H9 (cell line): ENCODE results near the gene DNAJA4. TPM values are rescaled to one million over a fixed set of nuclear protein-coding genes. Genes with fewer than 3 reads are reported as not detected.

Experiments
- DNase-seq: peaks from one replicate; pipeline ENCODE4 v3.0.0-alpha.2; 2017
- H2AFZ ChIP-seq: one replicate; pipeline ENCODE4 v1.6.1; 2013; ENCODE audit warnings: mild to moderate bottlenecking, low read length, control low read depth, moderate library complexity
- H2AK5ac ChIP-seq: 2 replicates; pipeline ENCODE4 v1.6.1; 2013; ENCODE audit warnings: low read length, control low read depth, mixed read lengths; ENCODE audit not compliant: insufficient read length
- H2BK120ac ChIP-seq: one replicate; pipeline ENCODE4 v1.6.1; 2013; ENCODE audit warnings: low read depth, mild to moderate bottlenecking, low read length, control low read depth, inconsistent platforms; ENCODE audit not compliant: poor library complexity, severe bottlenecking
- H2BK12ac ChIP-seq: 2 replicates; pipeline ENCODE4 v1.6.1; 2013; ENCODE audit warnings: low read length, control low read depth, mixed read lengths, low read depth; ENCODE audit not compliant: insufficient read length
- H2BK15ac ChIP-seq: 2 replicates; pipeline ENCODE4 v1.6.1; 2013; ENCODE audit warnings: low read depth, low read length, control low read depth
- H2BK20ac ChIP-seq: one replicate; pipeline ENCODE4 v1.6.1; 2013; ENCODE audit warnings: low read depth, mild to moderate bottlenecking, low read length, control low read depth, inconsistent platforms; ENCODE audit not compliant: poor library complexity, severe bottlenecking
- H2BK5ac ChIP-seq: 2 replicates; pipeline ENCODE4 v1.6.1; 2013; ENCODE audit warnings: low read length, control low read depth, mixed read lengths; ENCODE audit not compliant: insufficient read length
- H3K14ac ChIP-seq: 2 replicates; pipeline ENCODE4 v1.6.1; 2013; ENCODE audit warnings: low read length, control low read depth; ENCODE audit not compliant: insufficient read depth
- H3K18ac ChIP-seq: 2 replicates; pipeline ENCODE4 v1.6.1; 2013; ENCODE audit warnings: low read depth, mild to moderate bottlenecking, mixed read lengths, low read length, control low read depth; ENCODE audit not compliant: insufficient read length
- H3K23ac ChIP-seq: 2 replicates; pipeline ENCODE4 v1.6.1; 2013; ENCODE audit warnings: low read length, control low read depth, mixed read lengths, low read depth; ENCODE audit not compliant: insufficient read length
- H3K23me2 ChIP-seq: 2 replicates; pipeline ENCODE4 v1.6.1; 2013; ENCODE audit warnings: low read depth, mild to moderate bottlenecking, mixed read lengths, low read length, control low read depth; ENCODE audit not compliant: insufficient read length, poor library complexity, severe bottlenecking
- H3K27ac ChIP-seq: 2 replicates; pipeline ENCODE4 v1.5.1; 2013; ENCODE audit warnings: low read length, control low read depth, mixed read lengths, low read depth; ENCODE audit not compliant: insufficient read length
- H3K27me3 ChIP-seq: 2 replicates; pipeline ENCODE4 v1.6.1; 2013; ENCODE audit warnings: low read length, control low read depth, inconsistent platforms; ENCODE audit not compliant: insufficient read depth
- H3K4ac ChIP-seq: 2 replicates; pipeline ENCODE4 v1.6.1; 2013; ENCODE audit warnings: low read depth, mild to moderate bottlenecking, control low read depth, inconsistent platforms, low read length, moderate library complexity
- H3K4me1 ChIP-seq: 2 replicates; pipeline ENCODE4 v1.6.1; 2013; ENCODE audit warnings: low read length, control low read depth, inconsistent platforms; ENCODE audit not compliant: insufficient read depth
- H3K4me2 ChIP-seq: 2 replicates; pipeline ENCODE4 v1.6.1; 2013; ENCODE audit warnings: low read length, control low read depth, mixed read lengths; ENCODE audit not compliant: insufficient read length, insufficient read depth
- H3K56ac ChIP-seq: 2 replicates; pipeline ENCODE4 v1.6.1; 2013; ENCODE audit warnings: low read depth, mild to moderate bottlenecking, mixed read lengths, low read length, control low read depth; ENCODE audit not compliant: insufficient read length
- H3K79me1 ChIP-seq: 2 replicates; pipeline ENCODE4 v1.6.1; 2013; ENCODE audit warnings: low read depth, mild to moderate bottlenecking, moderate library complexity, low read length, control low read depth, inconsistent platforms; ENCODE audit not compliant: insufficient read depth, poor library complexity, severe bottlenecking
- H3K79me2 ChIP-seq: 2 replicates; pipeline ENCODE4 v1.6.1; 2013; ENCODE audit warnings: low read length, control low read depth, inconsistent platforms; ENCODE audit not compliant: insufficient read depth
- H3K9ac ChIP-seq: 2 replicates; pipeline ENCODE4 v1.6.1; 2013; ENCODE audit warnings: low read length, control low read depth, mixed read lengths; ENCODE audit not compliant: insufficient read length; ENCODE audit errors: extremely low read depth
- H3K9me3 ChIP-seq: one replicate; pipeline ENCODE4 v1.6.1; 2013; ENCODE audit warnings: low read depth, low read length, inconsistent platforms; ENCODE audit not compliant: control insufficient read depth
- H3T11ph ChIP-seq: one replicate; pipeline ENCODE4 v1.6.1; 2013; ENCODE audit warnings: mild to moderate bottlenecking, low read length, control low read depth, inconsistent platforms
- H4K20me1 ChIP-seq: one replicate; pipeline ENCODE4 v1.6.1; 2013; ENCODE audit not compliant: control insufficient read depth, insufficient read length, insufficient read depth
- H4K5ac ChIP-seq: 2 replicates; pipeline ENCODE4 v1.6.1; 2013; ENCODE audit warnings: low read depth, mild to moderate bottlenecking, mixed read lengths, low read length, control low read depth; ENCODE audit not compliant: insufficient read length
- H4K8ac ChIP-seq: replicated peaks from 2 replicates; pipeline ENCODE4 v1.6.1; 2013; ENCODE audit warnings: low read length, control low read depth, mixed read lengths, low read depth; ENCODE audit not compliant: insufficient read length
- H4K91ac ChIP-seq: 2 replicates; pipeline ENCODE4 v1.6.1; 2013; ENCODE audit warnings: low read depth, mild to moderate bottlenecking, moderate library complexity, mixed read lengths, low read length, control low read depth; ENCODE audit not compliant: insufficient read length
- H3K27ac Mint-ChIP-seq, 3 experiments: 2 replicates in 2 of 3; 3 replicates in 1 of 3; pipeline ENCODE4 v1.8.0; 2020 to 2021; ENCODE audit warnings: mixed read lengths in 3 of 3, mild to moderate bottlenecking in 1 of 3, moderate library complexity in 1 of 3
- H3K27me3 Mint-ChIP-seq: 2 replicates; pipeline ENCODE4 v1.8.0; 2021; ENCODE audit warnings: low read depth, mild to moderate bottlenecking, moderate library complexity, mixed read lengths
- H3K36me3 Mint-ChIP-seq, 3 experiments: 2 replicates in 2 of 3; 3 replicates in 1 of 3; pipeline ENCODE4 v1.8.0; 2020 to 2021; ENCODE audit warnings: low read depth in 3 of 3, mixed read lengths in 3 of 3; ENCODE audit not compliant: insufficient read depth in 1 of 3
- H3K4me1 Mint-ChIP-seq, 2 experiments: 2 replicates each; pipeline ENCODE4 v1.8.0; 2020; ENCODE audit warnings: mixed read lengths in 2 of 2
- H3K4me3 Mint-ChIP-seq, 2 experiments: 2 replicates in 1 of 2; 3 replicates in 1 of 2; pipeline ENCODE4 v1.8.0; 2020 to 2021; ENCODE audit warnings: mild to moderate bottlenecking in 2 of 2, mixed read lengths in 2 of 2, moderate library complexity in 1 of 2
- H3K9me3 Mint-ChIP-seq, 2 experiments: 2 replicates in 1 of 2; 3 replicates in 1 of 2; pipeline ENCODE4 v1.8.0; 2020; ENCODE audit warnings: mild to moderate bottlenecking in 2 of 2, mixed read lengths in 2 of 2, moderate library complexity in 1 of 2
- CTCF ChIP-seq: fragments of 200-600 bp; sonication (generic); conservative IDR thresholded peaks from 3 replicates; pipeline ENCODE4 v1.8.0; 2021; ENCODE audit warnings: antibody characterized with exemption, mild to moderate bottlenecking
- WGBS: extraction: QIAGEN DNeasy Blood & Tissue Kit; methylation state at CpG from one replicate; pipeline ENCODE4 v1.1.7; 2013; ENCODE audit warnings: missing lambda C conversion rate, low lambda C conversion rate, mixed read lengths; ENCODE audit not compliant: insufficient read length; ENCODE audit errors: extremely low coverage; 5-methylcytosine and 5-hydroxymethylcytosine counted together
- total RNA-seq: library from RNA; stranded (reverse); gene quantifications from 2 replicates; pipeline ENCODE4 v1.2.1, GENCODE V29; 2021

The DNAJA4 gene
- total RNA-seq, 1 experiment from 2014 or later: 0.13 TPM

GRCh38 chr15:78223396-78224022, 40.9 kb upstream of the DNAJA4 start:
- WGBS: no CpG with 5 or more reads among the region's 4 CpGs
- no peak overlapping the region for H2AK5ac ChIP-seq
- H3K4me1 ChIP-seq: no peaks in the 10 kb centered on the region
- H2BK12ac ChIP-seq: no peak overlapping the region
- H3T11ph ChIP-seq: no peak overlapping the region
- H4K5ac ChIP-seq: no peak overlapping the region
- no peaks in the 10 kb centered on the region for H3K9me3 ChIP-seq
- no peak overlapping the region for H3K4ac ChIP-seq
- H3K14ac ChIP-seq: no peak overlapping the region
- no peak overlapping the region for H3K56ac ChIP-seq
- H3K4me2 ChIP-seq: no peak overlapping the region
- TF ChIP-seq CTCF: no peak
- no peaks in the 10 kb centered on the region for H3K79me1 ChIP-seq
- no peak overlapping the region for H2BK5ac ChIP-seq
- Mint-ChIP-seq H3K27ac (no peak overlapping the region), H3K27me3 (no peaks in the 10 kb centered on the region), H3K4me3 (no peak overlapping the region), H3K9me3 (peaks cover 6 to 7% of the 10 kb centered on the region in 2 experiments; a peak in 4 of 5 replicates), H3K4me1 (peaks cover 4 to 6% of the 10 kb centered on the region in 2 experiments; a peak in 3 of 4 replicates), H3K36me3 (peaks cover 0 to 7% (median 3%) of the 10 kb centered on the region in 3 experiments; a peak in 4 of 7 replicates)
- H2AFZ ChIP-seq: no peak overlapping the region
- H4K8ac ChIP-seq: no peak overlapping the region
- H2BK15ac ChIP-seq: no peak overlapping the region
- no peak overlapping the region for H3K9ac ChIP-seq
- peak; percentile 10 for DNase-seq
- H3K27me3 ChIP-seq: no peaks in the 10 kb centered on the region
- H3K27ac ChIP-seq: no peak overlapping the region
- no peak overlapping the region for H3K23ac ChIP-seq
- no peak overlapping the region for H3K18ac ChIP-seq
- H2BK120ac ChIP-seq: no peak overlapping the region
- no peak overlapping the region for H4K91ac ChIP-seq
- no peak overlapping the region for H2BK20ac ChIP-seq
- H4K20me1 ChIP-seq: no peaks in the 10 kb centered on the region
- no peaks in the 10 kb centered on the region for H3K79me2 ChIP-seq
- H3K23me2 ChIP-seq: no peaks in the 10 kb centered on the region
